Type B pancreatic cell (in vitro differentiated cells): ENCODE measurements around the gene CD83. TPM values are rescaled to one million over a fixed set of nuclear protein-coding genes. Genes with fewer than 3 reads are reported as not detected.
A peak's percentile ranks its signal among the peaks of the same experiment; 100 is the strongest.
"Not testable (repeated sequence)": the region's sequence is repeated elsewhere in the genome, so short reads cannot be mapped to it uniquely, and the experiment has no call there.

Source experiments
- DNase-seq: peaks from one replicate; pipeline ENCODE4 v3.0.0; 2021; ENCODE audit warnings: mixed read lengths; ENCODE audit not compliant: unreplicated experiment; ENCODE audit errors: extremely low spot score
- H3K27ac Mint-ChIP-seq: 2 replicates; pipeline ENCODE4 v1.8.0; 2021; ENCODE audit warnings: mild to moderate bottlenecking, mixed read lengths
- H3K27me3 Mint-ChIP-seq: 2 replicates; pipeline ENCODE4 v1.8.0; 2021; ENCODE audit warnings: mixed read lengths
- H3K36me3 Mint-ChIP-seq: 2 replicates; pipeline ENCODE4 v1.8.0; 2021; ENCODE audit warnings: mixed read lengths
- H3K4me1 Mint-ChIP-seq: one replicate; pipeline ENCODE4 v1.8.0; 2021; ENCODE audit warnings: mixed read lengths; ENCODE audit not compliant: unreplicated experiment
- H3K4me3 Mint-ChIP-seq: 2 replicates; pipeline ENCODE4 v1.8.0; 2021; ENCODE audit warnings: mild to moderate bottlenecking, mixed read lengths
- H3K9me3 Mint-ChIP-seq: 2 replicates; pipeline ENCODE4 v1.8.0; 2021; ENCODE audit warnings: mixed read lengths
- long read RNA-seq: library from polyadenylated mRNA; unstranded; transcript quantifications from one replicate; pipeline ENCODE4 v2.0.0, GENCODE V29; 2020
- total RNA-seq: library from RNA; stranded (reverse); gene quantifications from 2 replicates; pipeline ENCODE4 v1.2.1, GENCODE V29; 2021; ENCODE audit warnings: low replicate concordance
- TF ChIP-seq, protein P1 (sequence below): fragments of 200-600 bp; sonication (generic); conservative IDR thresholded peaks from 2 replicates; pipeline ENCODE4 v1.5.0; 2021; ENCODE audit warnings: antibody characterized with exemption, mild to moderate bottlenecking

Gene CD83, protein sequence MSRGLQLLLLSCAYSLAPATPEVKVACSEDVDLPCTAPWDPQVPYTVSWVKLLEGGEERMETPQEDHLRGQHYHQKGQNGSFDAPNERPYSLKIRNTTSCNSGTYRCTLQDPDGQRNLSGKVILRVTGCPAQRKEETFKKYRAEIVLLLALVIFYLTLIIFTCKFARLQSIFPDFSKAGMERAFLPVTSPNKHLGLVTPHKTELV
- 1.7 and 7.7 TPM in 2 replicates for total RNA-seq
- long read RNA-seq, transcript CD83-201 (5 exons, 2,471 nt), result major isoform, 15 of 16 reads
- long read RNA-seq, partial matches to known transcripts, result 0 of 16 reads
- long read RNA-seq, other reads (novel, unspliced or antisense), result 1 of 16 reads

DNA sequence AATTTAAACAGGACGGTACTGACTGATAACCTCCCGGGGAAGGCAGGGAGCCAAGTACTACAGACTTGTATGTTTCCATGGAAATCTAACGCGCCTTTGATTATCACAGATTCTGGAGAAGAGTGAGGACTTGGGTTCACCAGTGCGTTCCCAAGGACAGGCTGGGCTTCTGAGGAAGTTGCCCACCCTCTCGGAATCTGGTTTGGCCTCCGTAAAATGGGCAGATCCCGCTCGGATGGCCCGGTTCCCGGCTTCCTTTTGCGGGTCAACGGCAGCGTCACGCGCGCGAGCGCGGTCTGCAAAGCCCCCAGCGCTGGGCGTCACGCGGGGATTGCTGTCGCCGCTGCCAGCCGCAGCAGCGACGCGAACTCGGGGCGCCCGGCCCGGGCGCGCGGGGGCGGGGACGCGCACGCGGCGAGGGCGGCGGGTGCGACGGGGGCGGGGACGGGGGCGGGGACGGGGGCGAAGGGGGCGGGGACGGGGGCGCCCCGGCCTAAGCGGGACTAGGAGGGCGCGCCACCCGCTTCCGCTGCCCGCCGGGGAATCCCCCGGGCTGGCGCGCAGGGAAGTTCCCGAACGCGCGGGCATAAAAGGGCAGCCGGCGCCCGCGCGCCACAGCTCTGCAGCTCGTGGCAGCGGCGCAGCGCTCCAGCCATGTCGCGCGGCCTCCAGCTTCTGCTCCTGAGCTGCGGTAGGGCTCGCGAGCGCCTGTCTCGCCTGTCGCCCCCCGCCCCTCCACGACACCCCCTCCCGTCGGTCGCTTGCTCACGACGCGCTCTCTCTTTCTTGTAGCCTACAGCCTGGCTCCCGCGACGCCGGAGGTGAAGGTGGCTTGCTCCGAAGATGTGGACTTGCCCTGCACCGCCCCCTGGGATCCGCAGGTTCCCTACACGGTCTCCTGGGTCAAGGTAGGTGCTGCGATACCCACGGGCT, at the start of gene CD83:
TSS of gene CD83 (plus strand) at position 615 of the 933 bp plus-strand sequence. CDS start at position 655, 40 bp downstream.
- Mint-ChIP-seq H3K27ac (peak within 1 kb of the TSS; percentile 82), H3K4me1 (peaks cover 10% of the 10 kb centered on the region)

DNA sequence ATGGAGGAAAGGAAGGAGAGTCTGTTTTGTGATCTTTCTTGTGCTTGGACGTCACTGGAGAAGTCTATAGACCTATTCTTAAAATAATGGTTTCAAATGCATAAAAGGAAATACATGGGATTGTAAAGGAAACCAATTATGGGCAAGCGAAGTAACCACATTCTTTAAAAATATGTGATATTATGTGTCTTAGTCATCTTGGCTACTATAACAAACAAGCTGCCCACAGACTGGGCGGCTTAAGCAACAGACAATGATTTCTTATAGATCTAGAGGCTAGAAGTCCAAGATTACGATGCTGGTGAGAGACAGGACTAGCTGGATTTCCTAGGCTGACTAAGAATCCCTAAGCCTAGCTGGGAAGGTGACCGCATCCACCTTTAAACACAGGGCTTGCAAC, 49.4 kb upstream of the CD83 start:
- no peak overlapping the region for H3K27ac Mint-ChIP-seq
- no peaks in the 10 kb centered on the region for H3K36me3 Mint-ChIP-seq
- H3K9me3 Mint-ChIP-seq, result no peaks in the 10 kb centered on the region
- H3K4me3 Mint-ChIP-seq, result no peak overlapping the region
- no peak for DNase-seq
- peaks cover 5% of the 10 kb centered on the region for H3K27me3 Mint-ChIP-seq
- TF ChIP-seq, protein P1, sequence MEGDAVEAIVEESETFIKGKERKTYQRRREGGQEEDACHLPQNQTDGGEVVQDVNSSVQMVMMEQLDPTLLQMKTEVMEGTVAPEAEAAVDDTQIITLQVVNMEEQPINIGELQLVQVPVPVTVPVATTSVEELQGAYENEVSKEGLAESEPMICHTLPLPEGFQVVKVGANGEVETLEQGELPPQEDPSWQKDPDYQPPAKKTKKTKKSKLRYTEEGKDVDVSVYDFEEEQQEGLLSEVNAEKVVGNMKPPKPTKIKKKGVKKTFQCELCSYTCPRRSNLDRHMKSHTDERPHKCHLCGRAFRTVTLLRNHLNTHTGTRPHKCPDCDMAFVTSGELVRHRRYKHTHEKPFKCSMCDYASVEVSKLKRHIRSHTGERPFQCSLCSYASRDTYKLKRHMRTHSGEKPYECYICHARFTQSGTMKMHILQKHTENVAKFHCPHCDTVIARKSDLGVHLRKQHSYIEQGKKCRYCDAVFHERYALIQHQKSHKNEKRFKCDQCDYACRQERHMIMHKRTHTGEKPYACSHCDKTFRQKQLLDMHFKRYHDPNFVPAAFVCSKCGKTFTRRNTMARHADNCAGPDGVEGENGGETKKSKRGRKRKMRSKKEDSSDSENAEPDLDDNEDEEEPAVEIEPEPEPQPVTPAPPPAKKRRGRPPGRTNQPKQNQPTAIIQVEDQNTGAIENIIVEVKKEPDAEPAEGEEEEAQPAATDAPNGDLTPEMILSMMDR, result no peak
- peaks cover 6% of the 10 kb centered on the region for H3K4me1 Mint-ChIP-seq

More for the DNA sequence above, at the start of gene CD83:
- H3K27me3 Mint-ChIP-seq, result peaks cover 33% of the 10 kb centered on the region
- DNase-seq, result no peak
- TF ChIP-seq, protein P1, result peak; percentile 33
- H3K9me3 Mint-ChIP-seq, result no peaks in the 10 kb centered on the region
- peak within 1 kb of the TSS; percentile 94 for H3K4me3 Mint-ChIP-seq
- peaks cover 3% of the 10 kb centered on the region for H3K36me3 Mint-ChIP-seq

DNA sequence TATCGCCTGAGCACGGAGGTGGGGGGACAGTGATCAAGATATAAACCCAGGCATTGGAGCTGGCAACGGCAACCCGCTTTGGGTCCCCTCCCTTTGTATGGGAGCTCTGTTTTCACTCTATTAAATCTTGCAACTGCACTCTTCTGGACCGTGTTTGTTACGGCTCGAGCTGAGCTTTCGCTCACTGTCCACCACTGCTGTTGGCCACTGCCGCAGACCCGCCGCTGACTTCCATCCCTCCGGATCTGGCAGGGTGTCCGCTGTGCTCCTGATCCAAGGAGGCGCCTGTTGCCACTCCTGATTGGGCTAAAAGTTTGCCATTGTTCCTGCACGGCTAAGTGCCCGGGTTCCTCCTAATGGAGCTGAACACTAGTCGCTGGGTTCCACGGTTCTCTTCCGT, 48.9 kb upstream of the CD83 start:
- peaks cover 6% of the 10 kb centered on the region for H3K4me1 Mint-ChIP-seq
- no peak overlapping the region for H3K4me3 Mint-ChIP-seq
- H3K27me3 Mint-ChIP-seq, result peaks cover 5% of the 10 kb centered on the region
- no peak for DNase-seq
- H3K27ac Mint-ChIP-seq, result no peak overlapping the region
- H3K36me3 Mint-ChIP-seq, result no peaks in the 10 kb centered on the region
- TF ChIP-seq, protein P1, result no peak
- no peaks in the 10 kb centered on the region for H3K9me3 Mint-ChIP-seq

DNA sequence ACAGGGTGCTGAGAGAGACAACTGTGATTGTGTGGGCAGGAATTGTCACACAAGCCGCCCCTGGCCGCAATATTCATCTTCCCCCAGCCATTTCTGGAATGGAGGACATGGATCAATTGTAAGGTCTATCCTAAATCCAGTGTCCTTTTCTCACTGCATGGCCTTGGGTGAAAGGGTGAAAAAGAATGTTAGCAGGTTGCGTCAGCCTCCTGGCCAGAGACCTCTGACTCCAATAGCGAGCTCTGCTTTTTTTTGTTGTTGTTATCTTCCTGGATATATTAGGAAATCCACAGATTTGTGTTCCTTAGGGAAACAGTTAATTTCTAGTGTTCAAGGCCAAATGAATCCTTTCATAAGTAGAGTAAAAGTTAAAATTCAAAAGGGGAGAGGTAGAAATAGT, 47.1 kb upstream of the CD83 start:
- Mint-ChIP-seq H3K4me1 (peaks cover 17% of the 10 kb centered on the region), H3K36me3 (no peaks in the 10 kb centered on the region), H3K9me3 (no peaks in the 10 kb centered on the region), H3K4me3 (no peak overlapping the region), H3K27ac (no peak overlapping the region), H3K27me3 (peaks cover 5% of the 10 kb centered on the region)
- TF ChIP-seq, protein P1, result no peak
- no peak for DNase-seq

DNA sequence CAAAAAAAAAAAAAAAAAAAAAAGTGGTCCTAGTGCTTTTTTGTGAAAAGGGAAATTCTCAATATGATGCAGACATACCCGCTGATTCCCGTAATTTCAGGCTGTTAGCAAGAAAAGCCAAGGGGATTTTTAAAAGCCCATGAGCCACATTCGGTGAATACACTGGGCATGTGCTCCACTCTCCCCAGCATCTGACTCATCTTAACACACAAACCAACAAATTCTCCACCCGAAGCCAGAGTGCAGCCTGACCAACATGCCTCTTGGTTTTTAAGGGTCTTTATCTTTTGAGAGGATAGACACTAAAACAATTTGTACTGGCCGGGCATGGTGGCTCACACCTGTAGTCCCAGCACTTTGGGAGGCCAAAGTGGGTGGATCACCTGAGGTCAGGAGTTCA, 45.5 kb upstream of the CD83 start:
- DNase-seq, result no peak
- Mint-ChIP-seq H3K4me3 (no peak overlapping the region), H3K27ac (no peak overlapping the region), H3K9me3 (no peaks in the 10 kb centered on the region), H3K36me3 (no peaks in the 10 kb centered on the region), H3K4me1 (peaks cover 13% of the 10 kb centered on the region), H3K27me3 (no peaks in the 10 kb centered on the region)
- TF ChIP-seq, protein P1, result no peak

DNA sequence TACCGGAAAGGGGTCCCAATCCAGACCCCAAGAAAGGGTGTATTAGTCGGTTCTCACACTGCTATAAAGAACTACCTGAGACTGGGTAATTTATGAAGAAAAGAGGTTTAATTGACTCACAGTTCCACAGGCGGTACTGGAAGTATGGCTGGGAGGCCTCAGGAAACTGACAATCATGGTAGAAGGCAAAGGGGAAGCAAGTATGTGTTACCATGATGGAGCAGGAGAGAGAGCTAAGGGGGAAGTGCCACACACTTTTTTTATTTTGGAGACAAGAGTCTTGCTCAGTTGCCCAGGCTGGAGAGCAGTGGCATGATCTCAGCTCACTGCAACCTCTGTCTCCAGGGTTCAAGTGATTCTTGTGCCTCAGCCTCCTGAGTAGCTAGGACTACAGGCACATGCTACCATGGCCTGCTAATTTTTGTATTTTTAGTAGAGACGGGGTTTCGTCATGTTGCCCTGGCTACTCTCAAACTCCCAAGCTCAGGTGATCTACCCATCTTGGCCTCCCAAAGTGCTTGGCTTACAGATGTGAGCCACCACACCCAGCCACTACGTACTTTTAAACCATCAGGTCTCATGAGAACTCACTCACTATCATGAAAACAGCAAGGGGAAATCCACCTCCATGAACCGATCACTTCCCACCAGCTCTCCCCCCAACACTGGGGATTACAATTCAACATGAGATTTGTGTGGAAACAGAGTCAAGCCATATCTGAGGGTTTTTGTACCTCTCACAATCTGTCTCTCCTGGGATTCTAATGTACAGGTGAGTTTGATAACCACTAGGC, 43.8 kb upstream of the CD83 start:
- peaks cover 13% of the 10 kb centered on the region for H3K4me1 Mint-ChIP-seq
- H3K9me3 Mint-ChIP-seq, H3K4me3 Mint-ChIP-seq, H3K27ac Mint-ChIP-seq, DNase-seq, H3K36me3 Mint-ChIP-seq, H3K27me3 Mint-ChIP-seq: not testable (repeated sequence)
